Smooth muscle cell (in vitro differentiated cells): Measurements from ENCODE around the gene NPLOC4. TPM values are rescaled to one million over a fixed set of nuclear protein-coding genes. Genes with fewer than 3 reads are reported as not detected.
A peak's percentile ranks its signal among the peaks of the same experiment; 100 is the strongest.

ENCODE experiments used
- DNase-seq: peaks from one replicate; lab custom pipeline; 2025; ENCODE audit not compliant: unreplicated experiment; lab: John Stamatoyannopoulos, UW
- H2AFZ ChIP-seq: fragments of 200-600 bp; sonication (generic); 2 replicates; pipeline ENCODE4 v1.6.0; 2016; ENCODE audit warnings: antibody characterized with exemption, low read depth, mild to moderate bottlenecking
- H3F3A ChIP-seq: fragments of 200-600 bp; sonication (generic); 2 replicates; pipeline ENCODE4 v1.6.0; 2017; ENCODE audit warnings: antibody characterized with exemption, low read depth
- H3K27ac ChIP-seq: fragments of 200-600 bp; sonication (generic); 2 replicates; pipeline ENCODE4 v1.5.1; 2016; ENCODE audit warnings: low read depth, mild to moderate bottlenecking
- H3K27me3 ChIP-seq: fragments of 200-600 bp; sonication (generic); 2 replicates; pipeline ENCODE4 v1.6.1; 2016; ENCODE audit warnings: low read depth, mild to moderate bottlenecking
- H3K36me3 ChIP-seq: fragments of 200-600 bp; sonication (generic); 2 replicates; pipeline ENCODE4 v1.5.1; 2016; ENCODE audit warnings: low read depth
- H3K4me1 ChIP-seq: fragments of 200-600 bp; sonication (generic); 2 replicates; pipeline ENCODE4 v1.5.1; 2016; ENCODE audit warnings: low read depth
- H3K4me2 ChIP-seq: fragments of 200-600 bp; sonication (generic); 2 replicates; pipeline ENCODE4 v1.6.0; 2016; ENCODE audit warnings: mild to moderate bottlenecking
- H3K4me3 ChIP-seq: fragments of 200-600 bp; sonication (generic); 2 replicates; pipeline ENCODE4 v1.5.1; 2016; ENCODE audit warnings: mild to moderate bottlenecking
- H3K79me2 ChIP-seq: fragments of 200-600 bp; sonication (generic); 2 replicates; pipeline ENCODE4 v1.6.0; 2016; ENCODE audit warnings: low read depth, mild to moderate bottlenecking
- H3K9ac ChIP-seq: fragments of 200-600 bp; sonication (generic); 2 replicates; pipeline ENCODE4 v1.6.0; 2016; ENCODE audit warnings: low read depth
- H3K9me3 ChIP-seq: fragments of 200-600 bp; sonication (generic); replicated peaks from 2 replicates; pipeline ENCODE4 v1.5.1; 2016; ENCODE audit warnings: low read depth
- H4K20me1 ChIP-seq: fragments of 200-600 bp; sonication (generic); 2 replicates; pipeline ENCODE4 v1.6.0; 2016; ENCODE audit warnings: low read depth
- CTCF ChIP-seq: fragments of 200-600 bp; sonication (generic); IDR thresholded peaks from 2 replicates; pipeline ENCODE4 v1.5.1; 2017; ENCODE audit warnings: borderline replicate concordance, mild to moderate bottlenecking, antibody characterized with exemption; ENCODE audit not compliant: insufficient read depth, poor library complexity, severe bottlenecking
- WGBS: methylation state at CpG from one replicate; pipeline ENCODE4 v1.1.7; 2016; ENCODE audit warnings: low lambda C conversion rate; 5-methylcytosine and 5-hydroxymethylcytosine counted together
- polyA plus RNA-seq: library from polyadenylated mRNA; unstranded; fragments of >200 nt; fragmentation: Nextera tagmentation; extraction: Ambion mirVana; gene quantifications from 2 replicates; pipeline ENCODE4 v1.2.1, GENCODE V29; 2016
- total RNA-seq: library from RNA; depleted of rRNA; stranded (reverse); fragments of >200 nt; gene quantifications from 2 replicates; pipeline ENCODE4 v1.2.3, GENCODE V29; 2014

The NPLOC4 gene
- total and polyA plus RNA-seq, 2 experiments from 2014 or later: 58.1 to 60.9 TPM

GRCh38 chr17:81616877-81617276 lies 20.0 kb downstream of the NPLOC4 start:
- Histone ChIP-seq H3K27me3 (no peaks in the 10 kb centered on the region), H3F3A (peaks cover 5% of the 10 kb centered on the region), H3K9ac (no peak overlapping the region), H3K27ac (no peak overlapping the region), H3K4me2 (no peak overlapping the region), H3K4me1 (no peaks in the 10 kb centered on the region), H3K36me3 (peaks cover 18% of the 10 kb centered on the region), H3K79me2 (peaks cover 83% of the 10 kb centered on the region), H3K4me3 (no peak overlapping the region), H2AFZ (no peak overlapping the region), H3K9me3 (no peaks in the 10 kb centered on the region), H4K20me1 (peaks cover 85% of the 10 kb centered on the region)
- no peak for TF ChIP-seq CTCF
- 98% methylated on average over 7 of the region's 7 CpGs for WGBS
- DNase-seq: no peak

GRCh38 chr17:81615401-81615930 lies 21.4 kb downstream of the NPLOC4 start:
- H3K4me2 ChIP-seq: peak overlapping the region; percentile 68
- H3K27me3 ChIP-seq: no peaks in the 10 kb centered on the region
- H3K9me3 ChIP-seq: no peaks in the 10 kb centered on the region
- H3K4me3 ChIP-seq: no peak overlapping the region
- H3K79me2 ChIP-seq: peaks cover 73% of the 10 kb centered on the region
- H2AFZ ChIP-seq: no peak overlapping the region
- peaks cover 6% of the 10 kb centered on the region for H3K36me3 ChIP-seq
- peaks cover 77% of the 10 kb centered on the region for H4K20me1 ChIP-seq
- H3K9ac ChIP-seq: no peak overlapping the region
- WGBS: 100% methylated on average over 4 of the region's 4 CpGs
- DNase-seq: no peak
- H3K27ac ChIP-seq: peak overlapping the region; percentile 86
- TF ChIP-seq CTCF: no peak
- H3K4me1 ChIP-seq: no peaks in the 10 kb centered on the region
- peaks cover 5% of the 10 kb centered on the region for H3F3A ChIP-seq

GRCh38 chr17:81612172-81612970 lies 24.5 kb downstream of the NPLOC4 start:
- Histone ChIP-seq H3K27me3 (no peaks in the 10 kb centered on the region), H3K4me2 (no peak overlapping the region), H3K79me2 (peaks cover 72% of the 10 kb centered on the region), H3K4me3 (no peak overlapping the region), H3K36me3 (peaks cover 6% of the 10 kb centered on the region), H3K9me3 (no peaks in the 10 kb centered on the region), H3F3A (peaks cover 5% of the 10 kb centered on the region), H3K9ac (no peak overlapping the region), H3K27ac (no peak overlapping the region), H3K4me1 (no peaks in the 10 kb centered on the region), H4K20me1 (peaks cover 92% of the 10 kb centered on the region), H2AFZ (no peak overlapping the region)
- 85% methylated on average over 16 of the region's 16 CpGs for WGBS
- TF ChIP-seq CTCF: no peak
- DNase-seq: no peak
